GM12873 (cell line): Measurements from ENCODE around the gene TEX2.

ENCODE experiments used
- TF ChIP-seq, protein P1 (sequence below): IDR thresholded peaks from 2 replicates; pipeline ENCODE4 v1.5.1; 2012; ENCODE audit warnings: low read depth, mild to moderate bottlenecking, moderate library complexity, low read length, control low read depth; ENCODE audit not compliant: insufficient read depth; ENCODE audit errors: missing control alignments

TEX2 gene

DNA sequence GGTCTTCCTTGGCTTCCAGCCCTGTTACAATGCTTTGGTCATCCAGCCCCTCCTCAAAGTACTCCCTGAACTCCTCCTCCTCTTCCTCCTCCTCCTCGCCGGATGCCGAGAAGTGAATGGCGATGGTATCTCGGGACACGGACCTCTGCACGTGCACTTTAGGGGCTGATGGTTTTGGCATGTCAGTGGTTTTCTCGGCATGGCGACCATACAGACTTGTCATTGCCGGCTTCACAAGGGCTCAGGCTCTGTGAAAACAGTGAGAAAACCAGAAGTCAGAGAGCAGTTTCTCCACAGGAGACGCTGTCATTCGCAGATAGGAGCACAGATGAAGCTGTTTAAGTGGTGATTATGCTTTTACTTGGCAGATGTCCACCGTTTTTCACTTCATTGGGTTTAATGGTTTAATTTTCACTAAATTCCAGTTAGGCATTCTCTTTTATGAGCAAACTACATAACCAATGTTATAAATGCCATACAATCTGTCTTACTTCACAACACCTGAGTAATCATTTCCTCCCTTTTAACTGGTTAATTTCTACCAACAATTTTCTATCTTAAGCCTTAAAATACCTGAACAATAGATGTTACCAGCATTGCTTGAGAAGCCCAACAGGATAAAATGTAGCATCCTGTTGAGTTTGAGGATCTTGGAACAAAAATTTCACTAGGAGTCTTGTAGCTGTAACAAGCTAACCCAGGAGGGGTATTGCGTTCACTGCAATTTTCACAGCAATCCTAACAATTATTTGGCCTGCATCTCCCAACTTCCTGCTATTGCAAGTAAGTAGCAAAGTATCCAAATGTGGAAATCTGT lies 48.9 kb downstream of the TEX2 start:
- TF ChIP-seq, protein P1, sequence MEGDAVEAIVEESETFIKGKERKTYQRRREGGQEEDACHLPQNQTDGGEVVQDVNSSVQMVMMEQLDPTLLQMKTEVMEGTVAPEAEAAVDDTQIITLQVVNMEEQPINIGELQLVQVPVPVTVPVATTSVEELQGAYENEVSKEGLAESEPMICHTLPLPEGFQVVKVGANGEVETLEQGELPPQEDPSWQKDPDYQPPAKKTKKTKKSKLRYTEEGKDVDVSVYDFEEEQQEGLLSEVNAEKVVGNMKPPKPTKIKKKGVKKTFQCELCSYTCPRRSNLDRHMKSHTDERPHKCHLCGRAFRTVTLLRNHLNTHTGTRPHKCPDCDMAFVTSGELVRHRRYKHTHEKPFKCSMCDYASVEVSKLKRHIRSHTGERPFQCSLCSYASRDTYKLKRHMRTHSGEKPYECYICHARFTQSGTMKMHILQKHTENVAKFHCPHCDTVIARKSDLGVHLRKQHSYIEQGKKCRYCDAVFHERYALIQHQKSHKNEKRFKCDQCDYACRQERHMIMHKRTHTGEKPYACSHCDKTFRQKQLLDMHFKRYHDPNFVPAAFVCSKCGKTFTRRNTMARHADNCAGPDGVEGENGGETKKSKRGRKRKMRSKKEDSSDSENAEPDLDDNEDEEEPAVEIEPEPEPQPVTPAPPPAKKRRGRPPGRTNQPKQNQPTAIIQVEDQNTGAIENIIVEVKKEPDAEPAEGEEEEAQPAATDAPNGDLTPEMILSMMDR = no peak

DNA sequence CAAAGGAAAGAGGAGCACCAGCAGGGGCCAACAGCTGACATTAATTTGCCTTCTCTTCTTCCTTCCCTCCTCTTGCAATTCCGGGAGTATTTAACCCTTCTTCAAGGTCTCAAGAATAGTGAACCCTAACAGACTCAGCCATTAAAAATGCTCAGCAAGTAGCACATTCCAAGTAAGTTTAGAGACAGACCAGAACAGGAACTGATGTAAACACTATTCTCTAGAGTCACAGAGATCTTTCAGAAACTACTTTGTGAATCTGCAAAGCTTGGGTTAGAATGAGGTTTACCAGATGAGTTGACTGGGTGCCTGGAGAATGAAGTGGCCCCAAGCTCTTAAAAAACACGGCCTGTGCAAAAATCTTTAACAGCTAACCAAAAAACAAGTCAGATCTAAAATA lies 50.9 kb downstream of the TEX2 start:
- TF ChIP-seq, protein P1 = no peak

DNA sequence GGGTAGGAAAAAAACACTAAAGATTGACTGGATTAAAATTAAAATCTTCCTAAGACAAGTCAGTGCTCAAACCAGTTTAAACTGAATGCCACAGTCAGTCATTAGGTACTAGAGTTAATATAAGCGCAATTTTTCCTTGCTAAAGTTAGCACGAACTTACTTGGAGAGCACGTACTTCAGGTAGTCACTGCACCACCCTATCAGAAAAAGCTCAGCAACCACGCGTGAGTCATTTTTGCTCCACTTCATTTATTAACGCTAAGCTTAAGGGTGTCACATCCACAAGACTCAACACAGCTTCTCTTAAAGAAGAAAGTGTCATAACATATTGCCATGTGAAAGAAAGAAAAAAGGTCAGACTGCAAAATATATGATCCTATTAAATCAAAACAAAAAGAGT lies 53.1 kb downstream of the TEX2 start:
- TF ChIP-seq, protein P1 = no peak

DNA sequence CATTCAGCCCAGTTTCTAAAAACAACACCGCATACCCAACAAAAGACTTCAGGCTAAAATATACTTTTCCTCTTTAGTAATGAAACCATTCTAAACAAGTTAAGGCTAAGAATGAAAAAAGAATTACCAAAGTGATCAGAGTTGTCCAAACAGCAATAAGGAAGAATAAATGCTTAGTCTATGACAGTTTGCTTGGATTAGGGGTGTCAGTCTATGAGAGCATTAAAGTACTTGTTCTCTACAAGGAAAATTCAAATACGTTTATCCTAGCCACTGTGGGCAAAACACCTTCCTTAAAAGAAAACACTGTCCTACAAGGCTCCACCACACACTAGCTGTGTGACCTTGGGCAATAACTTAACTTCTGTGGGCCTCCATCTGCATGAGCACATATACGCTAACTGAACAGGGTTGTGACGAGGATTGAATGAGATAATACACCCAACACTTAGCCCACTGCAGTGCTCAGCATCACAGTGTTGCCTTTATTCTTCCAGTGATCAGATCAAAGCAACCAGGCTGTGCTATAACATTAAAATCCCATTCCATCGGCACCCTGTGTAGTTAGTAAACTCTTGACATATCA lies 53.6 kb downstream of the TEX2 start:
- TF ChIP-seq, protein P1 = no peak

DNA sequence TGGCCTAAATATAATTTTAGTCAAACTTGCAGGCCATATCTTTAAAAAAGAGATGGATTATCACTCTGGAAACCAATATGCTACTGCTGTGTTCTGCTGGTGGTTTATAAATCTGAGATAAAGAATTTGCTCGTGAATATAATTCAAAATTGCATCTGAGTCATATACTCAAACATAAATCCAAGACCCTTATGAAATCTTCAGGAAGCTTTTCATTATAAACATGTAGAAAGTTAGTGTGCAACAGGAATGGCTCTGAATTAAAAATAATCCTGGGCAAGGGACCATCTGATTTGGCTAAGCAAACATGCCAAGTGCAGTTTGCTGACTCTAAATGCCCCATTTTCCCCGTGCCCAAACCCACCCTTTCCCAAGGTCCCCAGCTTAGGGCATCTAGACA lies 57.3 kb downstream of the TEX2 start:
- TF ChIP-seq, protein P1 = no peak

DNA sequence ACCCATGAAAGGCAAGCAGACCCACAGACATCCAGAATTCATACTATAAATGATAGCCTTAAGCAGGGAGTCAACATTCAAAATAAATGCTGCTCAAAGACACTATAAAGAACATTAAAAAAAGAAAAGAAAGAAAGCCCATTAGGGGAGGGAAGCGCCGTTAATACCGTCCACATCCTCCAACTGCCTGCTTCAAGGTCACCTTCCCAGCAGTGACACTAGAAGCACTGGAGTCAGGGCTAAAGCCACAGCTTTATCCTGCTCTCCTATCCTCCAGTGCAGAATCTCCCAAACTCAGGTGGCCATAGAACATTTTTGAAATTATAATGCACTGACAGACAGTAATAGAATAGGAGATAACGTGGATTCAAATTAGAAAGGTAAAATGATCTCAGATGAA lies 59.4 kb downstream of the TEX2 start:
- TF ChIP-seq, protein P1 = no peak

DNA sequence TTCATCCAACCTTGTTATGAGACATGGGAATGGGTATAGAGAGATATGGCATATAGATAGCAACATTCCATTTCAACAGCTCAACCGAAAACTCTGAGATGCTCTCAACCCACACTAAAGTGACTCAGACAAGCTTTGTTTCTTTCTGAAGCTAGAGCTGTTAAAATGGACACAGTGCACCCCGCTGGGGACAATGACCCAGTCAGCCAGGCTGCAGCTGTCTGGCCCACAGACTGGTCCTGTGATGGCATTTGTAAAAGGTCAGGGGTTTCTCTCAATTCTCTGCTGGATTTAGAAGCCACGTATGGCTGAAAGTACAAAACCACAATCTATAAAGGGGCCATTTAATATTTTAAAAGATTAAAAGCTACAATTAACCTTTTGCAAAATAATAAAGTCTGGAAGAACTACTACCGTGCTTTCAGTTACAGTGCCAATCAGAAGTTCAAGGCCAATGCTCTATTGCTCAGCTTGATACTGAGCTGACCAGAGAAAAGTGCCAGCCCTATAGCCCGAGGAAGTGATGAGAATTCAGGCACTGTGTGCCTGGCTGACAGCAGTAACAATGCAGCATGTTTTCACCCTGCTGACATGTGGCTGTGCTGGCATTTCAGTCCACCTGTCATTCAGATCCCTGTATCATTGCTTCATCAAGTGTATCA lies 60.2 kb downstream of the TEX2 start:
- TF ChIP-seq, protein P1 = no peak
